GM18861 (cell line): ENCODE data around the gene GRID2.

ENCODE experiments used
- ATAC-seq: cut with Tn5 transposase; IDR thresholded peaks from one replicate; pipeline ENCODE4 v1.9.1; 2021; ENCODE audit not compliant: unreplicated experiment

Gene GRID2

DNA sequence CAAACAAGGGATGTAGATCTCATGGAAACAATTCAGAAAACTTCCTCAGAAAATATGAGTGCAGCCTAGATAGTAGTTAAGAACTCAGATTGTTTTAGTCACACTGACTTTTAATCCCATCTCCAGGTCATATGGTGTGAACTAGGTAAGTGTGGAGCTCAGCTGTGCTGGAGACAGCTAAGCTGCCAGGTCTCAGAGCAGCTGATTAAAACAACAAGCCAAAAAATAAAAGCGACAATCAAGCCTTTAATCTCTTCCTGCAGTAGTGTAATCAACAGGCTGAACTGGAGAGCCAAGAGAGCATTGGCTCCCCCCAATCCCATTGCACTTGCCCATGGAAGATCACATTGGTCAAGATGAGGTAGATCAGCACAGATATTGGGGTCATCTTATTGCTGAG, 1426.5 kb downstream of the GRID2 start:
- ATAC-seq: no peak

DNA sequence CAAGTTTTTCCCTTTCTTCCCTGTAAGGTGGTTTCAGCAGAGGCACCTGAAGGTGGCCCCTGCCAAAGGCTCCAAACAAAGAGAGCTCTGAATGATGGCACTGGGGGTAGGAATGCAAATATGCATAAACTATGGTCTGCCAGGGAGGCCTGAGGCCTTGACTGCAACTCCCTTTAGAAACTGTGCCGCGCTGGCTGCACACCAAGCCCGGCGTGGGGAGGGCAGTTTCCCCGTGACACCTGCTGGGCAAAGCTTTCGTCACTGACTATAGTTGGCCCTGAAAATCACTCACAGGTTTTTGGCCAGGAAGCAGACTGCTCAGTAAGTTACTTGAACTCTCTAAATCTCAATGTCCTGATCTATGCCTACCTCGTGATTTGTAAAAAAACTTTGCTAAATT, 1427.0 kb downstream of the GRID2 start:
- ATAC-seq: no peak

DNA sequence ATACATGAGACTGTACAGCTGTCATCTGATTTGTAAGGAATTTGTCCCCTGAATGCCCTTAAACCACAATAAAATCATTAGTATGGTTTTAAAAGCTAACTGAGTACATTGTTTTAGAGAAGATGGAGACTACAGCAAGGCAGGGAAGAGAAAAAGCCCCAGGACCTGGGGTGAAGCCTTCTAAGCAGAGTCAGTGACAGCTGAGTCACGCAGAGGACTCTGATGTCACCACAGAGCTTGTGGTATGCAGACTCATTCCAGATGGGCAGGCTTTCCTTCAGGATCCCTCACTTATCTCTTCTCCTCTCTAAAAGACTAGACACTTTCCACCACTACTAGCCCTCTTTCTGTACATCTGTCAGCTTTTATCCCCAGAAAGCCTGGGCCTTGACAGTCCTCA, 1427.7 kb downstream of the GRID2 start:
- no peak for ATAC-seq

DNA sequence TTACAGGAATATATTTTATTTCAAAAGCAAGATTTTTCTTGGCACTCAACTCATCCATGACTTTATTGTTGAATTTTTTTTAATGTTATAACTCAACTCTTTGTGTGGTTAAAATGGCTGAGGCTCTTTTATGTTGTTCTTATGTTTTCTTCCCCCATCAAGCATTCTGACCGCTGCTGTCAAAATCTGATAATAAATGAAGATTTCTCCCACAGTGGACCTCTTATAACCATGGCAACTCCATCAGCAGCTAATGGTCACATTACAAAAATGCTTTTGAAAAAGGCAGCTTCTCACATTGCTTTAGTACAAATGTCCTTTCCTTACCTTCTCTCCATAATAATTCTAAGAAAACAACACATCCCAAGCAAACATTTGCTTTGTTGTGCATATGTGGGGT, 1428.7 kb downstream of the GRID2 start:
- ATAC-seq: no peak

DNA sequence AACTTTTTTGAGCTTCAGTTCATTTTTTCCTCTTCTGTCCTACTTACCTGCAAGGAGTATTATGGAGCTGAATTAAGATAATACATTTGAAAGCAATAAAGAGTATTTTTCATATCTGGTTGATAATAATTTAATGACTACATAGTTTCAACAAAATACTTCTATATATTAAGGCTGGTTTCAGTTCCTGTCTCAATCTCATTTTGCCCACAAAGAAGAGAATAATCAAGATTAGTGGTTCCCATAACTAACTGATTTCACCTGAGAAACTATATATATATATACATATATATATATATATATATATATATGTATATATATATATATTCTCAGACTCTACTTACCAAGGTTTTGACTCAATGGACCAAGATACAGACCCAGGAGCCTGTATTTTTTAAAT, 1437.1 kb downstream of the GRID2 start:
- ATAC-seq: no peak

DNA sequence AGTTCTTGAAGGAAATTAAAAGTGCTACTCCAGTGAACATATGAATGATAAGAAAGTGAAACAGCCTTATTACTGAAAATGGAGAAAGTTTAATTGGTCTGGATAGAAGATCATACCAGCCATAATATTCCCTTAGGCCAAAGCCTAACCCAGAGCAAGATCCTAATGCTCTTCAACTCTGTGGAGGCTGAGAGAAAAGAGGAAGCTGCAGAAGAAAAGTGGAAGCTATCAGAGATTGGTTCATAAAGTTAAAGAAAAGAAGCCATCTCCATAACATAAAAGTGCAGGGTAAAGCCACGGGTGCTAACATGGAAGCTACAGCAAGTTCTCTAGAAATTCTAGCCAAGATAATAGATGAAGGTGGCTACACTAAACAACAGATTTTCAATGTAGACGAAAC, 1439.3 kb downstream of the GRID2 start:
- no peak for ATAC-seq

DNA sequence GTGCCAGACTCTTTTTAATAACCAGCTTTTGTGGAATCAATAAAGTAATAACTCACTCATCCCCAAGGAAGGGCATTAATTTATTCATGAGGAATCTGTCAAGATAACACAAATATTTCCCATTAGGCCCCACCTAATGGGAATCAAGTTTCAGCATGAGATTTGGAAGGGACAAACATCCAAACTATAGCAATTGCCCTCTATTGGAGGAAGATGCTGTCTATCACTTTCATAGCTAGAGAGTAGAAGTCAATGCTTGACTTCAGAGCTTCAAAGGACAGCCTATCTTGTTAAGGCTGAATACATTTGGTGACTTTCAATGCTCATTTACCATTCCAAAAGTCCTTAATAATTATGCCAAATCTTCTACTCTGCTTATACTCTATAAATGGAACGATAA, 1439.9 kb downstream of the GRID2 start:
- no peak for ATAC-seq

DNA sequence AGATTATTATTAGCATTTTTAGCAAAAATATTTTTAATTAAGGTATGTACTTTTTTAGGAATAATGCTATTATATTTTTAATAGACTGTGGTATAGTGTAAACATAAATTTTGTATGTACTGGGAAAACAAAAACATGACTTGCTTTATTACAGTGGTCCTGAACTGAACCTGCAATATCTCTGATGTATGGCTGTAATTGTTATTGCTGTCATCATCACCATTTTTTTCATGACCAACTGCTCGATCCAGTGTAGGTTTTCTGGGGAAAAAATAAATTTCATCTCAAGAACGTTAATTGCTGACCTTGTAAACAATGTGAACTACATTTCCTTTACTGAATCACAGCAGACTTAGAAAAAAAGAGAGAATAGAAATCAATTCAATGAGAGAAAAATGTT, 1441.2 kb downstream of the GRID2 start:
- ATAC-seq: no peak

DNA sequence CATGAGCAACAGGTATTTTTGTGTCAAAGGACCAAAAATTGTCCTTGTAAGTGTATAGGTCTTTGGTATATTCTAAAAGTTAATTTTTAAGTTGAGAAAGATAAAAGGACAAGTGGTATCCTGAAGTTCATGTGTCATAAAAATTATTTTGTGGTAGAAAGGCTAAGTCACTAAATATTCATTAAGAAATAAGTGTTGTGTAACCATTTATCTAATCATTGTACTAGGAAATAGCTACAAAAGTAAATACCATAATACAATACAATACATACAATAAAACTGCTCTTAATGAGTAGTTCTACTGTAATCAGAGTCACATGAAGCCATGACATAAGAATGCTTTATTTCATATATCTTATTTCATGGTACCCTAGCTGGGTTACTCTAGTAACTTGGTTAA, 1442.3 kb downstream of the GRID2 start:
- ATAC-seq: no peak

DNA sequence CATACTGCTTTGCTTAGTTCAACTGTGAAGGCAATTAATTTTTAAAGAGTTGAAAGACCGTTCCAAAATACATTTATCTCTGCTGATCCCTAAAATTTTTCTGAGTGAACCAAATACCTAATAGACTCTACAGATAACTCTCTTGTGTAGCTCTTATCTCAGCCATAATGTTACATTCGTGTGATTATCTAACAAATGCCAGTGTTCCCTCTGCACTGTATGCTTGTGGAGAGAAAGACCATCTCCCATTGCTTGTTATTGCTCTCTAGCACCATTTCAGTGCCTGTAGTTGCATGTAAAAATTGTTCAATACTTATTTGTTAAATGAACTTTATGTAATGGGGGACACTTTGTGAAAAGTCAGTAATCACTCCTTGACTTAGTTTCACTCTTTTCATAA, 1443.5 kb downstream of the GRID2 start:
- ATAC-seq: no peak

DNA sequence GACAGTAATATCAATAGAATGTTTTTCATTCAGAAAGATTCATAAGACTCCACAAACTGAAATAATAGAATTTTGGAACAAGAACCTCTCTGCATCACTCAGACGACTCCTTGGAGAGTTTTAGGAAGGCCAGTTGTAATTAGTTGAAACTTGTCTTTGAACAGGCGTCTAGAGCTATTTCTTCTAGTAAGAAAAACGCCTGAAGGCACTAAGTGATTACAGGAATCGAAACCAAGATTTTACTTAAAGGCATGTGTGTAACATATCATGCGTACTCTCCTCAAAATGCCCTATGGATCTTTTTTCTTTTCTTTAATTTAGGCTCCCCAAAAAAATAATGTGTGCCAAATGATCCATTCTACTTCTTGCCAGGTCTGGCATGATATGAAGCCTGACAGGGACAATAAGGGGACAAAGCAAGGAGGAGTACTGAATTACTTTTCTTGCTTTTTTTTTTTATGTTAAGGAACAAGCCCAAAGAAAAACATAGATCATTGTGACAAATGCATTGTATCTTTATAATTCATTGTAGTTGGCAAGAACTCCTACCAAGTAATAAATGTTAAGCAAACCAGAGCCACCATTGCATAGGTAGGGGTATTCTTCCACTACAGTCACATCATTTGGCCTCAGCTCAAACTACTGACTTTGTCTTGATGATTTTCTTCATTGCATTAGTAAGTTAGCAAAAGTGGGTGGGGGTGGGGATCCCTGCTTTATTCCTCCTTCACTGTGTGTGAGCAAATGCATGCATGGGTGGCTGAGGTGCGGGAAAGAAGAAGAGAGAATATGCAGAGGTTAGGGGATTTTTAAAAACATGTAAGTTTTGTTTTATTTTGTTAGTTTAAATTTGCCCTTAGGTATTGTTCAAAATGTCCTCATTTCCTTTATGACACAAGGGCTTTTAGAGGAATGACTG, 1444.9 kb downstream of the GRID2 start:
- ATAC-seq: peak; percentile 16

DNA sequence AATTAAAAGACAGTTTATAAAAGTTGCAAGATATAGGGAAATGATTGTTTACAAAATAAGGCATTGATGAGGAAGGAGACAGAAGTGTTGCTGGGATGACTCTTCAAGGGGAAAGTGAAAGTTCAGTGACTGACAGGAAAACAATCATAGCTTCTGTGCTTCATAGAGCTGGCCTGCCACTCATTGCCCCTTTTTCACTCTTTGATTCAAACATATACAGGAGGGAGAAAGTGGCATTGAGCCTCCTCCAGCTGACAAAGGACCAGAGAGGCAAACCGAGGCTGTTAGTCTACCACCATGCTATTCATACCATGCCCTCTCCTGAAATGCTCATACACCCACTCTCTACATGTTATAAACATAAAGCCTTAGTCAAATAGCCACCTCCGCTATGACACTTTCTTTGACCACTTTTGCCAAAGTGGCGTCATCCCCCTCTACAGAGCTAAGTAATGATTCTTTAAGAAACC, 1445.6 kb downstream of the GRID2 start:
- peak; percentile 76 for ATAC-seq

DNA sequence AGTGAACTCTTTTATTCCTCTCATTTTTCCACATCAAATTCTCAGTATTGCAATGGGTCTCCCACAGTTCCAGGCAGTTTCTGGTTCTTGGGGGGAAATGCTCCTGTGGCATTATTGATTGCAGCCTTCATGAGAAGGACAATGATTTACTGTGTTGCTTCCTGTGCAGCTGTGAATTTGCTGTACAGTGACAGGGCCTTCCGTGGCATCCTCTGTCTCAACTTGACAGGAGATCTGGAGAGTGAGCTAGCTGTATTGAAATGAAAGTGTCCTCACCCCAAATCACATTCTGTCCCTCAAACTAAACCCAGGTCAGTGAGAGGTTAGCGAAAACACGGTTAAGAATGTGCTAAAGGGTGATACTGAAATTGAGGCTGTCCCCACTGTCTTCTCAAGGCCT, 1447.6 kb downstream of the GRID2 start:
- peak; percentile 62 for ATAC-seq

DNA sequence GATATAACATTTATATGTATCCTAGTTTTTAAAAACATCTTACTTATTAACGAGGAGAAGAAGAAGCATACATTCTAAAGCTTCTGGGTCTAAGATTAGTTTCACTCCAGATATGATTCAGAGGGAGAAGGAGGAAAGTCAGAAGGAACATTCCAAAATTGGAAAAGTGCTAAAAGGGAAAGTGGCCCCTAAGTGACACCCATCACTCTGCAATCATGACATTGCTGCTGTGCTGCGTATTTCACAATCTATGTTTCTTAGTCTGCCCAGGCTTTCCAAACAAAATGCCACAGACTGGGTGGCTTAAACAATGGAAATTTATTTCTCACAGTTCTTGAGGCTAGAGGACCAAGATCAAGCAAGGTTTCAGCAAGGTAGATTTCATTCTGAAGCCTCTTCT, 1452.3 kb downstream of the GRID2 start:
- ATAC-seq: no peak

DNA sequence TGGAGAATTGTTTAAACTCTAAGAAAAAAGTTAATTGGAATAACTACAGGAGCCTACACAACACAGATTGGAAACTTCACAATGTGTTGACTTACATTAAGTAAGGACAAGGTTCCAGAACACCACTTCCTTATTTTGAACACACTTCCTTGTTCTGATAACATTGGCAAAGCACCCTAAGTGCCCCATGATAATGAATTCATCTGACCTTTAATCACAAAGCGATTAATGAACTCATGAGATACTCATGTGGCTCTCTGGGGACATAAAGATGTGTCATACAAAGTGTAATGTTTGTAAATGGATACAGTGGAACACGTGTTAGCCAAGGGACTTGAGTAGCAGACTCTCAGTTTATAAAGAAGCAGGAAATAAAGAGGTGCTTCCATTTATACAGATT, 1455.7 kb downstream of the GRID2 start:
- no peak for ATAC-seq

DNA sequence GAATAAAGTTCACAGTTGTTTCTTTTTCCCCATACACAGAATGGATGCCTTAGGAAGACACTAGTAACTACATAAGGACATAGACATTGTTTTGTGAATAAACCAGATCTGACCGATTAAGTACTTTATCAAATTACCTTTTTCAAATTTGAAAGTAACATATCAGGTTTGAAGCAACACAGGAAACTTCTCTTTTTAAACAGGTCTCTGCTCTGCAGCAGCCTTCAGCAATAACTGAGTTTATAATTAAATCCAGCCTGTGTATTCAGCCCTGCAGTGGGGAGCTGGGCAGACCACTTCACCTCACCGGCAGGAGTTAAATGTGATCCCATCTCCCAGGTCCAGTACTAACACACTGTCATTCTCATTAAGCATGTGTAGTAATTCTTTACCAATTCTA, 1456.5 kb downstream of the GRID2 start:
- ATAC-seq: no peak

DNA sequence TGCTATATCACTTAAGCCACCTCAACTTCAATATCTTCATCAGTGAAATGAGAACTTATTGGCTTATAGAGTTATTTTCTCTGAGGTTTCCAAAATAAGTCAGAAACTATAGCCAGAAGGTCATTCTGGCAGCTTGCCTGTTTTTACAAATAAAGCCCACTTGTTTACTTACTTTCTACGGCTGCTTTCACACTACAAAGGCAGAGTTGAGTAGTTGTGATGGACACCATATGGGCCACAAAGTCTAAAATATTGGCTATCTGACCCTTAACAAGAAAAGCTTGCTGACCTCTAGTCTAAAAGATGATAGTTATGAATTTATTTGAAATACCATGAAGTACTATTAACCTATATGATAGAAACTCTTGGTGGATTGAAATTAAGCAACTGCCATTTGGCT, 1457.5 kb downstream of the GRID2 start:
- ATAC-seq: no peak

DNA sequence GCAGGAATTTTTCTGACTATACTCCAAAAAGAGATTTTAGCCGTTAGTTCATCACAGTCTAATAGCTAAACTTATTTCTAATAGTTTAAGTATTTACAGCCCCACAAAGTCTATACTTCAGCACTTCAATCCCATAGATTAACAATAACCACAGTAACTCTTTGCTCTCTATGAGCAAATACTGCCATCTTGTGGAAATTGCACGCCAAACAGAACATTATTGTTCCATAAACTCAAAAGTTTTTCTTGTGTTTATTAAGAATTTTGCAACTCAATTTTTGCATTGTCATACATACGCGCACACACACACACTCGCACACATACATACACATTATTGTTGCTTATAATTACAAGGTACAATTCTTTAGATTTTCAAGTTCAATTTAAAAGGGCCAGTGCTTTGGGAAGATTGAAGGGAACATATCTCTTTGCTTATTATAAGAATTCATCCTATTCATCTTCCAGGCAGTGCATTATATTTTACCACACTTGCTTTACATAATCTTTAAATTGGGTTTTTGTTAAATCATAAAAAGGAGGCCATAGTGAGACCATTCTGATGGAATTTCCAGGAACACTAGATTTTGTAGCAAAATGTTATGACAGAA, 1461.0 kb downstream of the GRID2 start:
- ATAC-seq: peak; percentile 76

DNA sequence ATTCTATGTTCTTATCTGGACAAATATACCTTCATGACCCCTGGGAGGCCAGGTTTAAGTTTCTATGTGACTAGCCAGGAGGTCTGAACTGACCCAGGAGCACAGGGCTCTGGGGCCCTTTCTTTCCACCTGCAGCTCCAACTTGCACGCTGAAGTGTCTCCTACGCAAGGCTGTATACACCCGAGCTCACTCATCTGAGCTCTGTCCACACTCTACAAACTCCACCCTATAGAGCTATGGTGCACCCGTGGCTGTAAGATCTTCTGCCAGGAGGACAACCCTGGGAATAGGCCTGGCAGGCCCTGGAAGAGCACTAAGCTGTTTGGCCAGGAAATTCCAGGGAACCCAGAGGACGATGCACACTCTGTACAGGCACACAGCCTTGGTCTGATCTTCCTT, 1464.2 kb downstream of the GRID2 start:
- ATAC-seq: no peak

DNA sequence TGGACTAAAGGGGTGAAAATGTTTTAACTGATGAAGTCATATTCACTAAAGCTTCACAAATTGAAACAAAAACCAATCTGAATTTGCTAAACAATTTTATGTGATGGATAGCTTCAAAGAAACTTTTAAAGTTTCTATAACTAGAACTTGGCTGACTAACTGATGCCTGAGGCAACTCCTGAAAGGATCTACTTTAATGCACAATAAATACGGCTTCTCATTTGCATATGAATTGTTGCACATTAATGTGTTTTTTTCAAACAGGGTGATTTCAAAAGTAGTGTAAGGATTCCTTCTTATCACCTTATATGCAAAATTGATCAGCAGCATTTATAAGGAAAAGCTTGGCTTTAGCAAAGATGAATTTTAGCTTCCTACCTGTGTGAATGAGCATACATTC, 1466.4 kb downstream of the GRID2 start:
- ATAC-seq: no peak

DNA sequence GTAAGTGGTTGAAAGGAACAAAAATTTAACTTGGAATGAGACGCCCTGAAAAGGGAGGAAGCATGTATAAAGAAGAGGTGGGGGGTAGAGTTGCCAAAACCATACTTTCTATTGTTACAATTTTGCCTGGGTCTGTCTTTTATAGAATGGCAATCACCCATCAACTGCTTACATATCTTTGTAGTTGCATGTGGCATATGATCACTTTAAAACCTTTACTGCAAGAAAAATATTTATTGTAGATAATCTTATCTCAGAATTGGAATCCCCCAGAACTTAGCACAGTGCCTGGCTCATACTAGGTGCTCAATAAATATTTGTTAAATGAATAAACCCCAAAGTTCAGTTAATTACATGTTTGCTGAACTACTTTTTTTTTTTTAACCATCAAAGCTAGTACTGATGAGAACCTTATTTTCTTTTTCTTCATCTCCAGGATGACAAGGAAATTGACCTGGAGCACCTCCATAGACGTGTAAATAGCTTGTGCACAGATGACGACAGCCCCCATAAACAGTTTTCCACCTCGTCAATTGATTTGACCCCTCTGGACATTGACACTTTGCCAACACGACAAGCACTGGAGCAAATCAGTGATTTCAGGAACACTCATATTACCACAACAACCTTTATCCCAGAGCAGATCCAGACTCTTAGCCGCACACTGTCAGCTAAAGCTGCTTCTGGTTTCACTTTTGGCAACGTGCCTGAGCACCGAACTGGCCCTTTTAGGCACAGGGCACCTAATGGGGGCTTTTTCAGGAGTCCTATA, 1468.1 kb downstream of the GRID2 start:
- ATAC-seq: no peak

DNA sequence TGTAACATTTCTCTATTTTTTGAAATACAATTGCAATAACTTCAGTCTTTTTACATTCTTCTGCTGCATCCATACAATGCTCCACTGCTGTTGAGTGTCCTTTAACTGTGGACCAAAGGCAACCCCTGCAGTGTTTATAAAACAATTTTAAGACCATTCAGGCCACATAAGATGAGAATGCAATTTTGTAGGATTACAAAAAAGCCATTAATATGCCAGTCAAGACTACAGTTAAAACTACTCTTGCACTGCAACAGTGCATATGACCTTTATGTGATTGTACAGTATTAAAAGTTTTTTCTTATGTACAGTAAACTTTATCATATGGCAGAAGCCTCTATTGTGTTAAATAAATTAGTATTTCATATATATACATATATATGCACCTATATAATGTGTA, 1469.1 kb downstream of the GRID2 start:
- ATAC-seq: no peak
